Measurements from ENCODE around the gene GPR155. TPM values are rescaled to one million over a fixed set of nuclear protein-coding genes. Genes with fewer than 3 reads are reported as not detected.

Gene GPR155
- total and polyA plus RNA-seq, 2 experiments from 2014 or later: 1.2 to 1.3 TPM

- Histone ChIP-seq H3K27me3 (ENCODE audit: insufficient read depth) (no peaks in the 10 kb centered on the region), H3K4me2 (no peak overlapping the region), H3K4me1 (ENCODE audit: insufficient read depth) (no peaks in the 10 kb centered on the region), H3K9me2 (ENCODE audit: insufficient read depth) (0 out of 2 replicates have a peak, but pooled peaks cover 4% of the 10 kb centered on the region), H2AFZ (no peak overlapping the region), H3K79me2 (replicated peaks; ENCODE audit: insufficient read depth) (no peaks in the 10 kb centered on the region), H4K20me1 (replicated peaks; ENCODE audit: insufficient read depth) (no peaks in the 10 kb centered on the region), H3K4me3 (no peak overlapping the region), H3K27ac (ENCODE audit: low read depth) (no peak overlapping the region), H3K36me3 (ENCODE audit: insufficient read depth) (no peaks in the 10 kb centered on the region), H3F3A (replicated peaks; ENCODE audit: low read depth) (no peaks in the 10 kb centered on the region)
- DNase-seq (ENCODE audit: low spot score) (no peak), ATAC-seq (no peak)
- Mint-ChIP-seq H3K27ac (no peak overlapping the region), H3K27me3 (ENCODE audit: insufficient read depth, low read depth, poor library complexity) (peaks cover 9% of the 10 kb centered on the region), H3K4me1 (no peaks in the 10 kb centered on the region; the same call in 2 of the 3 replicates), H3K4me3 (no peak overlapping the region), H3K36me3 (ENCODE audit: low read depth) (no peaks in the 10 kb centered on the region), H3K9me3 (no peaks in the 10 kb centered on the region)
- TF ChIP-seq ZNF114 (CRISPR knock-in tag; IDR thresholded peaks at IDR 0.05) (no peak), JUNB (IDR thresholded peaks at IDR 0.05; ENCODE audit: unreplicated experiment) (no peak), REST (IDR thresholded peaks at IDR 0.05; ENCODE audit: unreplicated experiment) (no peak), ZNF331 (CRISPR knock-in tag; IDR thresholded peaks at IDR 0.05; ENCODE audit: low read depth) (no peak), STAT1 (IDR thresholded peaks at IDR 0.05; ENCODE audit: unreplicated experiment) (no peak), EZH2phosphoT487 (IDR thresholded peaks at IDR 0.05; ENCODE audit: unreplicated experiment) (no peak), CTCF (conservative IDR thresholded peaks at IDR 0.05; ENCODE audit: low read depth in 2 of 2) (no peak), NANOG (IDR thresholded peaks at IDR 0.05; ENCODE audit: borderline replicate concordance) (no peak), CREB1 (CRISPR knock-in tag; IDR thresholded peaks at IDR 0.05; ENCODE audit: low read depth) (no peak), ZNF462 (CRISPR knock-in tag; IDR thresholded peaks at IDR 0.05) (no peak), POLR2AphosphoS5 (IDR thresholded peaks at IDR 0.05; ENCODE audit: low read depth) (no peak), EZH2 (IDR thresholded peaks at IDR 0.05; ENCODE audit: low read depth, unreplicated experiment) (no peak)
- TF ChIP-seq, protein P1, sequence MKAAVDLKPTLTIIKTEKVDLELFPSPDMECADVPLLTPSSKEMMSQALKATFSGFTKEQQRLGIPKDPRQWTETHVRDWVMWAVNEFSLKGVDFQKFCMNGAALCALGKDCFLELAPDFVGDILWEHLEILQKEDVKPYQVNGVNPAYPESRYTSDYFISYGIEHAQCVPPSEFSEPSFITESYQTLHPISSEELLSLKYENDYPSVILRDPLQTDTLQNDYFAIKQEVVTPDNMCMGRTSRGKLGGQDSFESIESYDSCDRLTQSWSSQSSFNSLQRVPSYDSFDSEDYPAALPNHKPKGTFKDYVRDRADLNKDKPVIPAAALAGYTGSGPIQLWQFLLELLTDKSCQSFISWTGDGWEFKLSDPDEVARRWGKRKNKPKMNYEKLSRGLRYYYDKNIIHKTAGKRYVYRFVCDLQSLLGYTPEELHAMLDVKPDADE (IDR thresholded peaks at IDR 0.05): no peak
Measured at GRCh38 chr2:174535757-174536703, 49.2 kb upstream of the GPR155 start.
